GM18526 (cell line): ENCODE data around the gene ITIH2.

Source experiments
- POLR2A ChIP-seq: IDR thresholded peaks from 3 replicates; pipeline ENCODE4 v1.6.1; 2011; ENCODE audit not compliant: insufficient read length; ENCODE audit errors: extremely low read depth

ITIH2 gene

GRCh38 chr10:7697426-7697825 is 5.7 kb upstream of the ITIH2 start:
- TF ChIP-seq POLR2A, result no peak

GRCh38 chr10:7700577-7701125 is 2.5 kb upstream of the ITIH2 start:
- no peak for TF ChIP-seq POLR2A

- TF ChIP-seq POLR2A, result no peak
Measured at GRCh38 chr10:7701158-7701742, 1.9 kb upstream of the ITIH2 start.

GRCh38 chr10:7702288-7702812 is 766 bp upstream of the ITIH2 start:
- no peak for TF ChIP-seq POLR2A

GRCh38 chr10:7704071-7705016 is 1.2 kb downstream of the ITIH2 start:
- TF ChIP-seq POLR2A, result no peak

GRCh38 chr10:7705341-7705740 is 2.2 kb downstream of the ITIH2 start:
- no peak for TF ChIP-seq POLR2A

GRCh38 chr10:7706534-7707073 is 3.5 kb downstream of the ITIH2 start:
- no peak for TF ChIP-seq POLR2A

- TF ChIP-seq POLR2A, result no peak
Measured at GRCh38 chr10:7707102-7707501, 4.0 kb downstream of the ITIH2 start.

- no peak for TF ChIP-seq POLR2A
Measured at GRCh38 chr10:7707858-7708622, 4.9 kb downstream of the ITIH2 start.

GRCh38 chr10:7708832-7709231 is 5.7 kb downstream of the ITIH2 start:
- TF ChIP-seq POLR2A, result no peak

- TF ChIP-seq POLR2A, result no peak
Measured at GRCh38 chr10:7710446-7710845, 7.3 kb downstream of the ITIH2 start.

GRCh38 chr10:7715515-7715914 is 12.4 kb downstream of the ITIH2 start:
- TF ChIP-seq POLR2A, result no peak

- no peak for TF ChIP-seq POLR2A
Measured at GRCh38 chr10:7717767-7718166, 14.7 kb downstream of the ITIH2 start.

GRCh38 chr10:7718685-7719084 is 15.6 kb downstream of the ITIH2 start:
- no peak for TF ChIP-seq POLR2A

- TF ChIP-seq POLR2A, result no peak
Measured at GRCh38 chr10:7720478-7720877, 17.4 kb downstream of the ITIH2 start.
